HEK293 (cell line): Measurements from ENCODE around the gene ETV3.
A peak's percentile ranks its signal among the peaks of the same experiment; 100 is the strongest.

Experiments used
- CTCF ChIA-PET: fragments of 350-600 bp; formaldehyde crosslinking; extraction: SDS; loops from one replicate; lab custom pipeline; 2021; ENCODE audit warnings: antibody characterized with exemption; lab: Yijun Ruan, JAX
- POLR2A ChIA-PET: fragments of 300-600 bp; formaldehyde crosslinking; extraction: SDS; loops from one replicate; lab custom pipeline; 2020; ENCODE audit warnings: antibody characterized with exemption, inconsistent platforms; lab: Yijun Ruan, JAX
- H3K27ac ChIP-seq: fragments of 200-500 bp; sonication (Bioruptor generic); 2 replicates; pipeline ENCODE4 v1.5.1; 2014; ENCODE audit warnings: low read depth, low read length, control low read depth, inconsistent platforms; ENCODE audit errors: extremely low read depth
- H3K36me3 ChIP-seq, 2 experiments: fragments of 200-500 bp in 1 of 2; sonication (Bioruptor generic) in 1 of 2; 1 replicate in 1 of 2; 2 replicates in 1 of 2; pipeline ENCODE4 v1.5.1; 2014 to 2017; ENCODE audit warnings: inconsistent platforms in 2 of 2, low read length in 2 of 2; ENCODE audit not compliant: control insufficient read depth in 2 of 2, insufficient read depth in 1 of 2
- H3K4me1 ChIP-seq: fragments of 200-500 bp; sonication (Bioruptor generic); 2 replicates; pipeline ENCODE4 v1.5.1; 2014; ENCODE audit warnings: mild to moderate bottlenecking, low read length, inconsistent platforms; ENCODE audit not compliant: control insufficient read depth, insufficient read depth
- H3K4me3 ChIP-seq: 2 replicates; pipeline ENCODE4 v1.5.1; 2011; ENCODE audit warnings: low read depth, mild to moderate bottlenecking, control low read depth, low read length, moderate library complexity
- H3K9me3 ChIP-seq: fragments of 200-500 bp; sonication (Bioruptor generic); 2 replicates; pipeline ENCODE4 v1.5.1; 2014; ENCODE audit warnings: low read depth, low read length, inconsistent platforms; ENCODE audit not compliant: control insufficient read depth, insufficient read depth
- AEBP2 ChIP-seq: fragments of 450-650 bp; formaldehyde crosslinking; IDR thresholded peaks from 2 replicates; pipeline ENCODE4 v1.5.1; 2016; ENCODE audit warnings: missing biosample characterization, missing genetic modification characterization, borderline replicate concordance
- EGR2 ChIP-seq: fragments of 450-650 bp; formaldehyde crosslinking; IDR thresholded peaks from 2 replicates; pipeline ENCODE4 v1.5.1; 2016; ENCODE audit warnings: low read depth, missing biosample characterization, missing genetic modification characterization
- PRDM4 ChIP-seq: fragments of 450-650 bp; formaldehyde crosslinking; IDR thresholded peaks from 2 replicates; pipeline ENCODE4 v1.5.1; 2017; ENCODE audit warnings: missing biosample characterization, missing genetic modification characterization
- ZFHX2 ChIP-seq: fragments of 450-650 bp; formaldehyde crosslinking; conservative IDR thresholded peaks from 2 replicates; pipeline ENCODE4 v1.5.1; 2016; ENCODE audit warnings: missing biosample characterization, missing genetic modification characterization
- ZNF133 ChIP-seq: fragments of 450-650 bp; formaldehyde crosslinking; IDR thresholded peaks from 2 replicates; pipeline ENCODE4 v1.5.1; 2016; ENCODE audit warnings: missing biosample characterization, missing genetic modification characterization
- ZNF140 ChIP-seq: fragments of 450-650 bp; formaldehyde crosslinking; IDR thresholded peaks from 2 replicates; pipeline ENCODE4 v1.5.1; 2016; ENCODE audit warnings: missing biosample characterization, missing genetic modification characterization
- ZNF221 ChIP-seq: fragments of 450-650 bp; formaldehyde crosslinking; IDR thresholded peaks from 2 replicates; pipeline ENCODE4 v1.5.1; 2017; ENCODE audit warnings: missing biosample characterization, missing genetic modification characterization, borderline replicate concordance
- ZNF24 ChIP-seq: fragments of 450-650 bp; formaldehyde crosslinking; IDR thresholded peaks from 2 replicates; pipeline ENCODE4 v1.5.1; 2016; ENCODE audit warnings: missing biosample characterization, missing genetic modification characterization
- ZNF266 ChIP-seq: fragments of 450-650 bp; formaldehyde crosslinking; IDR thresholded peaks from 2 replicates; pipeline ENCODE4 v1.5.1; 2016; ENCODE audit warnings: missing biosample characterization, missing genetic modification characterization, low read depth
- ZNF350 ChIP-seq: fragments of 450-650 bp; formaldehyde crosslinking; IDR thresholded peaks from 2 replicates; pipeline ENCODE4 v1.5.0; 2017; ENCODE audit warnings: missing biosample characterization, mild to moderate bottlenecking, missing genetic modification characterization
- ZNF391 ChIP-seq: fragments of 450-650 bp; formaldehyde crosslinking; IDR thresholded peaks from 2 replicates; pipeline ENCODE4 v1.5.1; 2016; ENCODE audit warnings: low read depth, missing biosample characterization, missing genetic modification characterization, borderline replicate concordance
- ZNF394 ChIP-seq: fragments of 450-650 bp; formaldehyde crosslinking; IDR thresholded peaks from 2 replicates; pipeline ENCODE4 v1.5.1; 2016; ENCODE audit warnings: missing biosample characterization, missing genetic modification characterization, mild to moderate bottlenecking, moderate library complexity, borderline replicate concordance
- ZNF571 ChIP-seq: fragments of 450-650 bp; formaldehyde crosslinking; IDR thresholded peaks from 2 replicates; pipeline ENCODE4 v1.5.0; 2017; ENCODE audit warnings: missing biosample characterization, missing genetic modification characterization
- ZNF623 ChIP-seq: fragments of 450-650 bp; formaldehyde crosslinking; IDR thresholded peaks from 2 replicates; pipeline ENCODE4 v1.5.1; 2016; ENCODE audit warnings: missing biosample characterization, missing genetic modification characterization
- ZNF777 ChIP-seq: fragments of 450-650 bp; formaldehyde crosslinking; IDR thresholded peaks from 2 replicates; pipeline ENCODE4 v1.5.1; 2017; ENCODE audit warnings: missing biosample characterization, missing genetic modification characterization, borderline replicate concordance
- ZNF837 ChIP-seq: fragments of 450-650 bp; formaldehyde crosslinking; IDR thresholded peaks from 2 replicates; pipeline ENCODE4 v1.5.1; 2016; ENCODE audit warnings: missing biosample characterization, missing genetic modification characterization
- ZSCAN5A ChIP-seq: fragments of 450-650 bp; formaldehyde crosslinking; IDR thresholded peaks from 2 replicates; pipeline ENCODE4 v1.5.1; 2016; ENCODE audit warnings: missing biosample characterization, missing genetic modification characterization

ETV3 gene

GRCh38 chr1:157110003-157110402 lies 28.2 kb downstream of the ETV3 start:
- ChIA-PET POLR2A (no interaction called here), CTCF (interaction anchor here (0.6 to 1.9 kb wide), 3 partner anchors 20 to 796 kb away, joined by 3 to 8 read pairs (median 3); no protein-coding TSS in a partner anchor)
- Histone ChIP-seq H3K4me1 (no peaks in the 10 kb centered on the region), H3K9me3 (no peaks in the 10 kb centered on the region), H3K36me3 (no peaks in the 10 kb centered on the region), H3K4me3 (no peak overlapping the region), H3K27ac (no peak overlapping the region)
- TF ChIP-seq PRDM4 (tag by site-specific recombination): no peak
- TF ChIP-seq ZFHX2: peak; percentile 81
- TF ChIP-seq ZNF777 (tag by site-specific recombination): no peak
- TF ChIP-seq EGR2 (tag by site-specific recombination): peak; percentile 81
- TF ChIP-seq ZNF391 (tag by site-specific recombination): no peak
- no peak for TF ChIP-seq ZSCAN5A

- H3K36me3 ChIP-seq: no peaks in the 10 kb centered on the region
- no peak for TF ChIP-seq ZNF350 (tag by site-specific recombination)
- TF ChIP-seq ZNF571 (tag by site-specific recombination): no peak
- no peak for TF ChIP-seq ZNF24 (tag by site-specific recombination)
- TF ChIP-seq ZNF140 (tag by site-specific recombination): no peak
- no peak for TF ChIP-seq ZNF394 (tag by site-specific recombination)
- H3K4me1 ChIP-seq: no peaks in the 10 kb centered on the region
- no peak overlapping the region for H3K4me3 ChIP-seq
- POLR2A ChIA-PET: no interaction called here
- H3K9me3 ChIP-seq: no peaks in the 10 kb centered on the region
- CTCF ChIA-PET: interaction anchor here (0.6 to 1.3 kb wide), 3 partner anchors 18 to 482 kb away, joined by 3 to 4 read pairs (median 4); no protein-coding TSS in a partner anchor
- no peak overlapping the region for H3K27ac ChIP-seq
These were observed 29.7 kb downstream of the ETV3 start for GRCh38 chr1:157108448-157108847.

GRCh38 chr1:157107702-157108101 lies 30.5 kb downstream of the ETV3 start:
- POLR2A ChIA-PET: no interaction called here
- H3K4me1 ChIP-seq: no peaks in the 10 kb centered on the region
- no peak overlapping the region for H3K27ac ChIP-seq
- H3K36me3 ChIP-seq: no peaks in the 10 kb centered on the region
- no peaks in the 10 kb centered on the region for H3K9me3 ChIP-seq
- H3K4me3 ChIP-seq: no peak overlapping the region
- no peak for TF ChIP-seq ZNF837 (tag by site-specific recombination)
- CTCF ChIA-PET: interaction anchor here (0.6 to 1.8 kb wide), 3 partner anchors 17 to 481 kb away, joined by 4 to 7 read pairs (median 4); no protein-coding TSS in a partner anchor

GRCh38 chr1:157106813-157107189 lies 31.4 kb downstream of the ETV3 start:
- no peak overlapping the region for H3K4me3 ChIP-seq
- no peaks in the 10 kb centered on the region for H3K36me3 ChIP-seq
- CTCF ChIA-PET: interaction anchor here (1.8 kb wide), 1 partner anchor 49 kb away, joined by 7 read pairs; no protein-coding TSS in a partner anchor
- no peaks in the 10 kb centered on the region for H3K4me1 ChIP-seq
- no peak for TF ChIP-seq ZNF221 (tag by site-specific recombination)
- TF ChIP-seq AEBP2 (tag by site-specific recombination): no peak
- TF ChIP-seq ZNF133 (tag by site-specific recombination): no peak
- no peak for TF ChIP-seq ZNF623 (tag by site-specific recombination)
- TF ChIP-seq ZNF266 (tag by site-specific recombination): no peak
- TF ChIP-seq, all 188 proteins: peak for 0
- POLR2A ChIA-PET: no interaction called here
- Histone ChIP-seq H3K27ac (no peak overlapping the region), H3K9me3 (no peaks in the 10 kb centered on the region)
